ENCODE measurements around the gene ARTN.

ARTN gene

DNA sequence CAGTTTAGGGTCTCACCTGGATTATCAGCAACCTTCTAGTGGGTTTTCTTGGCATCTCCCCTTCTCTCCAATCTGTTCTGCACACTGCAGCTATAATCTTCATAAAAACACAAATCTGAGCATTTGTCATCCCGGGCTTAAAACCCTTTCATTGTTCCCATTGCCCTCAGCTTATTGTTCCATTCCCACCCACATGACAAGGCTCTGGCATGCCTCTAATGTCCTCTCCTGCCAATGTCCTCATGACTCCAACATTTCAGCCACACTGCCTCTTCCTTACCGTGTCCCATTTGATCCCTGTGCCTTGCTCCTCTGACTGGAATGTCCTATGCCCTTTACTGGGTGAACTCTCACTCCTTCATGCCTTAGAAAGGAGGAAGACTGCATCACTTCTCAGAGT lies 28.7 kb downstream of the ARTN start:
- no peaks in the 10 kb centered on the region for H3K9me2 ChIP-seq (replicated peaks; ENCODE audit: low read depth, low read length)
- no peaks in the 10 kb centered on the region for H3K79me2 ChIP-seq (ENCODE audit: insufficient read depth, low read length)
- H3F3A ChIP-seq (ENCODE audit: low read depth): no peaks in the 10 kb centered on the region
- H3K4me2 ChIP-seq (ENCODE audit: low read depth, low read length, poor library complexity, severe bottlenecking): no peak overlapping the region
- H4K20me1 ChIP-seq (ENCODE audit: insufficient read depth, low read length, poor library complexity, severe bottlenecking): no peaks in the 10 kb centered on the region
- H3K36me3 ChIP-seq (ENCODE audit: insufficient read depth, low read length): no peaks in the 10 kb centered on the region
- no peak overlapping the region for H3K9ac ChIP-seq (ENCODE audit: low read depth, low read length, poor library complexity, severe bottlenecking)
- no peak overlapping the region for H3K4me3 ChIP-seq (ENCODE audit: low read length, poor library complexity, severe bottlenecking)
- TF ChIP-seq, protein P1, sequence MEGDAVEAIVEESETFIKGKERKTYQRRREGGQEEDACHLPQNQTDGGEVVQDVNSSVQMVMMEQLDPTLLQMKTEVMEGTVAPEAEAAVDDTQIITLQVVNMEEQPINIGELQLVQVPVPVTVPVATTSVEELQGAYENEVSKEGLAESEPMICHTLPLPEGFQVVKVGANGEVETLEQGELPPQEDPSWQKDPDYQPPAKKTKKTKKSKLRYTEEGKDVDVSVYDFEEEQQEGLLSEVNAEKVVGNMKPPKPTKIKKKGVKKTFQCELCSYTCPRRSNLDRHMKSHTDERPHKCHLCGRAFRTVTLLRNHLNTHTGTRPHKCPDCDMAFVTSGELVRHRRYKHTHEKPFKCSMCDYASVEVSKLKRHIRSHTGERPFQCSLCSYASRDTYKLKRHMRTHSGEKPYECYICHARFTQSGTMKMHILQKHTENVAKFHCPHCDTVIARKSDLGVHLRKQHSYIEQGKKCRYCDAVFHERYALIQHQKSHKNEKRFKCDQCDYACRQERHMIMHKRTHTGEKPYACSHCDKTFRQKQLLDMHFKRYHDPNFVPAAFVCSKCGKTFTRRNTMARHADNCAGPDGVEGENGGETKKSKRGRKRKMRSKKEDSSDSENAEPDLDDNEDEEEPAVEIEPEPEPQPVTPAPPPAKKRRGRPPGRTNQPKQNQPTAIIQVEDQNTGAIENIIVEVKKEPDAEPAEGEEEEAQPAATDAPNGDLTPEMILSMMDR (conservative IDR thresholded peaks at IDR 0.05; ENCODE audit: low read length): no peak
- TF ChIP-seq EZH2phosphoT487 (IDR thresholded peaks at IDR 0.05; ENCODE audit: borderline replicate concordance): no peak
- no peaks in the 10 kb centered on the region for H3K9me3 ChIP-seq (ENCODE audit: insufficient read depth, low read depth, low read length)
- no peak overlapping the region for H2AFZ ChIP-seq (ENCODE audit: low read length)
- H3K27me3 ChIP-seq (ENCODE audit: insufficient read depth, low read length, poor library complexity, severe bottlenecking): no peaks in the 10 kb centered on the region
- H3K4me1 ChIP-seq (ENCODE audit: insufficient read depth, low read length, poor library complexity, severe bottlenecking): no peaks in the 10 kb centered on the region

DNA sequence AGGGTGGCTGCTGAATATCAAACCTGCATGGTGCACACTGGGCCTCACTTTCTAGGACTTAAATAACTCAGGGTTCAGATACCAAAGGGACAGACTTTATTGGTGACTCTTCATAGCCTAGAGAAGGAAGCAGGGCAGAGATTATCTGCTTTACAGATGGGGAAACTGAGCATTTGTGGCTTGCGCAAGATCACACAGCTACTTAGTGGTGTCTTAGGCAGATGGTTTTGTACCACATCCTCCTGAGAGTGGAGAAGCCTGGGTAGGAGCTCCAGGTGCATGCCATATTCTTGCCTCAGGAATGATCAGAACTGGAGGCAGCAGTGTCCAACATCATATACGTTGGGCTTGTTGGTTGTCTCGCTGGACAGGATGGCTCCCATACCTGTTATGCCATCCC lies 29.4 kb downstream of the ARTN start:
- no peaks in the 10 kb centered on the region for H3K36me3 ChIP-seq (ENCODE audit: insufficient read depth, low read length)
- no peaks in the 10 kb centered on the region for H3K9me2 ChIP-seq (replicated peaks; ENCODE audit: low read depth, low read length)
- no peak for TF ChIP-seq EZH2phosphoT487 (IDR thresholded peaks at IDR 0.05; ENCODE audit: borderline replicate concordance)
- TF ChIP-seq, protein P1 (conservative IDR thresholded peaks at IDR 0.05; ENCODE audit: low read length): no peak
- H4K20me1 ChIP-seq (ENCODE audit: insufficient read depth, low read length, poor library complexity, severe bottlenecking): no peaks in the 10 kb centered on the region
- H2AFZ ChIP-seq (ENCODE audit: low read length): no peak overlapping the region
- H3K9ac ChIP-seq (ENCODE audit: low read depth, low read length, poor library complexity, severe bottlenecking): no peak overlapping the region
- no peak overlapping the region for H3K4me2 ChIP-seq (ENCODE audit: low read depth, low read length, poor library complexity, severe bottlenecking)
- H3K4me3 ChIP-seq (ENCODE audit: low read length, poor library complexity, severe bottlenecking): no peak overlapping the region
- no peaks in the 10 kb centered on the region for H3K27me3 ChIP-seq (ENCODE audit: insufficient read depth, low read length, poor library complexity, severe bottlenecking)
- no peaks in the 10 kb centered on the region for H3K79me2 ChIP-seq (ENCODE audit: insufficient read depth, low read length)
- no peaks in the 10 kb centered on the region for H3F3A ChIP-seq (ENCODE audit: low read depth)
- no peaks in the 10 kb centered on the region for H3K4me1 ChIP-seq (ENCODE audit: insufficient read depth, low read length, poor library complexity, severe bottlenecking)
- no peaks in the 10 kb centered on the region for H3K9me3 ChIP-seq (ENCODE audit: insufficient read depth, low read depth, low read length)

- no peak overlapping the region for H3K4me3 ChIP-seq (ENCODE audit: low read length, poor library complexity, severe bottlenecking)
- no peaks in the 10 kb centered on the region for H3K36me3 ChIP-seq (ENCODE audit: insufficient read depth, low read length)
- no peaks in the 10 kb centered on the region for H3K27me3 ChIP-seq (ENCODE audit: insufficient read depth, low read length, poor library complexity, severe bottlenecking)
- H3K4me1 ChIP-seq (ENCODE audit: insufficient read depth, low read length, poor library complexity, severe bottlenecking): no peaks in the 10 kb centered on the region
- H3K4me2 ChIP-seq (ENCODE audit: low read depth, low read length, poor library complexity, severe bottlenecking): no peak overlapping the region
- H3K9me3 ChIP-seq (ENCODE audit: insufficient read depth, low read depth, low read length): no peaks in the 10 kb centered on the region
- no peaks in the 10 kb centered on the region for H3K9me2 ChIP-seq (replicated peaks; ENCODE audit: low read depth, low read length)
- H3K9ac ChIP-seq (ENCODE audit: low read depth, low read length, poor library complexity, severe bottlenecking): no peak overlapping the region
- H3K79me2 ChIP-seq (ENCODE audit: insufficient read depth, low read length): no peaks in the 10 kb centered on the region
- H2AFZ ChIP-seq (ENCODE audit: low read length): no peak overlapping the region
- no peak for TF ChIP-seq EZH2phosphoT487 (IDR thresholded peaks at IDR 0.05; ENCODE audit: borderline replicate concordance)
- TF ChIP-seq, protein P1 (conservative IDR thresholded peaks at IDR 0.05; ENCODE audit: low read length): no peak
- no peaks in the 10 kb centered on the region for H3F3A ChIP-seq (ENCODE audit: low read depth)
- H4K20me1 ChIP-seq (ENCODE audit: insufficient read depth, low read length, poor library complexity, severe bottlenecking): no peaks in the 10 kb centered on the region
Measured at GRCh38 chr1:43963890-43964289, 30.3 kb downstream of the ARTN start.

Data from Loucy (cell line).